Stimulated activated CD8-positive, alpha-beta memory T cell treated with anti-CD3 and anti-CD28 coated beads, Interleukin-12 subunit alpha, Interleukin-12 subunit beta, amount 100 ng/mL, for 4 hours (primary cell): ENCODE measurements around the gene CCDC192.
"Not testable (repeated sequence)": the region's sequence is repeated elsewhere in the genome, so short reads cannot be mapped to it uniquely, and the experiment has no call there.

Experiments
- DNase-seq: peaks from one replicate; pipeline ENCODE4 v3.0.0-alpha.2; 2020; ENCODE audit warnings: low read depth

The CCDC192 gene

GRCh38 chr5:127762412-127762811 lies 59.2 kb downstream of the CCDC192 start:
- DNase-seq, result no peak

- DNase-seq, result no peak
These were observed 63.6 kb downstream of the CCDC192 start for GRCh38 chr5:127766676-127767335.

GRCh38 chr5:127769386-127769785 lies 66.2 kb downstream of the CCDC192 start:
- no peak for DNase-seq

- DNase-seq, result no peak
These were observed 67.1 kb downstream of the CCDC192 start for GRCh38 chr5:127770272-127770671.

GRCh38 chr5:127772531-127772930 lies 69.3 kb downstream of the CCDC192 start:
- no peak for DNase-seq

GRCh38 chr5:127774221-127774620 lies 71.0 kb downstream of the CCDC192 start:
- no peak for DNase-seq

GRCh38 chr5:127776477-127776876 lies 73.3 kb downstream of the CCDC192 start:
- no peak for DNase-seq

- DNase-seq, result no peak
These were observed 74.8 kb downstream of the CCDC192 start for GRCh38 chr5:127777957-127778356.

GRCh38 chr5:127782450-127782849 lies 79.3 kb downstream of the CCDC192 start:
- not testable (repeated sequence) for DNase-seq

- DNase-seq, result no peak
These were observed 82.1 kb downstream of the CCDC192 start for GRCh38 chr5:127785098-127785927.

- DNase-seq, result no peak
These were observed 88.2 kb downstream of the CCDC192 start for GRCh38 chr5:127791439-127791838.

GRCh38 chr5:127791908-127792307 lies 88.7 kb downstream of the CCDC192 start:
- DNase-seq, result not testable (repeated sequence)

- no peak for DNase-seq
These were observed 89.9 kb downstream of the CCDC192 start for GRCh38 chr5:127793052-127793451.

- no peak for DNase-seq
These were observed 90.7 kb downstream of the CCDC192 start for GRCh38 chr5:127793879-127794278.

- DNase-seq, result no peak
These were observed 93.0 kb downstream of the CCDC192 start for GRCh38 chr5:127796211-127796610.

- no peak for DNase-seq
These were observed 96.2 kb downstream of the CCDC192 start for GRCh38 chr5:127799293-127799905.

- DNase-seq, result no peak
These were observed 98.7 kb downstream of the CCDC192 start for GRCh38 chr5:127801751-127802476.

GRCh38 chr5:127802477-127802865 lies 99.3 kb downstream of the CCDC192 start:
- DNase-seq, result no peak

- no peak for DNase-seq
These were observed 101.8 kb downstream of the CCDC192 start for GRCh38 chr5:127804886-127805426.

- DNase-seq, result no peak
These were observed 102.3 kb downstream of the CCDC192 start for GRCh38 chr5:127805448-127805847.

GRCh38 chr5:127806776-127807175 lies 103.6 kb downstream of the CCDC192 start:
- DNase-seq, result no peak

- no peak for DNase-seq
These were observed 106.3 kb downstream of the CCDC192 start for GRCh38 chr5:127809533-127809932.
